GM12873 (cell line): ENCODE data around the gene KMT2A.

Experiments used
- TF ChIP-seq, protein P1 (sequence below): IDR thresholded peaks from 2 replicates; pipeline ENCODE4 v1.5.1; 2012; ENCODE audit warnings: low read depth, mild to moderate bottlenecking, moderate library complexity, low read length, control low read depth; ENCODE audit not compliant: insufficient read depth; ENCODE audit errors: missing control alignments

KMT2A gene

GRCh38 chr11:118544647-118545010, 108.3 kb downstream of the KMT2A start:
- TF ChIP-seq, protein P1, sequence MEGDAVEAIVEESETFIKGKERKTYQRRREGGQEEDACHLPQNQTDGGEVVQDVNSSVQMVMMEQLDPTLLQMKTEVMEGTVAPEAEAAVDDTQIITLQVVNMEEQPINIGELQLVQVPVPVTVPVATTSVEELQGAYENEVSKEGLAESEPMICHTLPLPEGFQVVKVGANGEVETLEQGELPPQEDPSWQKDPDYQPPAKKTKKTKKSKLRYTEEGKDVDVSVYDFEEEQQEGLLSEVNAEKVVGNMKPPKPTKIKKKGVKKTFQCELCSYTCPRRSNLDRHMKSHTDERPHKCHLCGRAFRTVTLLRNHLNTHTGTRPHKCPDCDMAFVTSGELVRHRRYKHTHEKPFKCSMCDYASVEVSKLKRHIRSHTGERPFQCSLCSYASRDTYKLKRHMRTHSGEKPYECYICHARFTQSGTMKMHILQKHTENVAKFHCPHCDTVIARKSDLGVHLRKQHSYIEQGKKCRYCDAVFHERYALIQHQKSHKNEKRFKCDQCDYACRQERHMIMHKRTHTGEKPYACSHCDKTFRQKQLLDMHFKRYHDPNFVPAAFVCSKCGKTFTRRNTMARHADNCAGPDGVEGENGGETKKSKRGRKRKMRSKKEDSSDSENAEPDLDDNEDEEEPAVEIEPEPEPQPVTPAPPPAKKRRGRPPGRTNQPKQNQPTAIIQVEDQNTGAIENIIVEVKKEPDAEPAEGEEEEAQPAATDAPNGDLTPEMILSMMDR, result no peak

DNA sequence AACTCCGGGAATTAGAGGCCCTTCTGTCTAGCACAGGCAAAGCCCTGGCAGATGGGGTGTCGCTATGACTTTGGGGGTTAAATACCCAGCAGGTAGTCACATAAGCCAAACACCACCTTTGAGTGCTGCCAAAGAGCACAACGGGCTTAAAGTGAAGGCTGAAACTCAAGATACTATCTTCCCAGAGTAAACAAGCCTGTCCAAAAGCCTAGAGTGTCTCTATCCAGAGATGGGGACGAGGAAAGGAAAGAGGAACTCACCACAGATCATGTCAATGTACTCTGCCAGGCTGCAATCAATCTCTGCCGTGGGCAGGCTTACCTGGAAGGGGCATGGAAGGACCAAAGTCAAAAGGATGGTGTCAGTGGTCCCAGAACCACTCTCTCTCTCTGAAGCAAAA, 109.2 kb downstream of the KMT2A start:
- TF ChIP-seq, protein P1, result no peak

DNA sequence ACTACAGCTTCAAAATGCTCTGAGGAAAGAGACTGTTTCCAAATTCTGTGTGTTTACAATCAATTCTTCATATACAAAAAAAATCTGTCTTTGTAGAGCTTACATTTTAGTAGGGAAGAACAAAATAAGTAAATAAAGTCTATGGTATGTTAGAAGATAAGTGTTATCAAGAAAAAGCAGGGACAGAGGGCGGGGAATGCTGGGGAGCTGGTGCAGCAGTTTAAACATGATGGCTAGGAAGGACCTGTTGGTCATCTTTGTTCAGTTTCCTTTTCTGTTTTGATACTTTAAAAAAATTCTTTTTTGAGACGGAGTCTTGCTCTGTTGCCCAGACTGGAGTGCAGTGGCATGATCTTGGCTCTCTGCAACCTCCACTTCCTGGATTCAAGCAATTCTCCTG, 110.8 kb downstream of the KMT2A start:
- TF ChIP-seq, protein P1, result no peak

- TF ChIP-seq, protein P1, result no peak
Measured at GRCh38 chr11:118552341-118552740, 116.0 kb downstream of the KMT2A start.

DNA sequence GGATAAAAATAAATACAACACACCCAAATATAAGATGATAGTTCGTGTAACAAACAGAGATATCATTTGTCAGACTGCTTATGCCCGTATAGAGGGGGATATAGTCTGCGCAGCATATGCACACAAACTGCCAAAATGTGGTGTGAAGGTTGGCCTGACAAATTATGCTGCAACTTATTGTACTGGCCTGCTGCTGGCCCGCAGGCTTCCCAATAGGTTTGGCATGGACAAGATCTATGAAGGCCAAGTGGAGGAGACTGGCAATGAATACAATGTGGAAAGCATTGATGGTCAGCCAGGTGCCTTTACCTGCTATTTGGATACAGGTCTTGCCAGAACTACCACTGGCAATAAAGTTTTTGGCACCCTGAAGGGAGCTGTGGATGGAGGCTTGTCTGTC, 124.5 kb downstream of the KMT2A start:
- TF ChIP-seq, protein P1, result no peak

- TF ChIP-seq, protein P1, result no peak
Measured at GRCh38 chr11:118565051-118565450, 128.8 kb downstream of the KMT2A start.

DNA sequence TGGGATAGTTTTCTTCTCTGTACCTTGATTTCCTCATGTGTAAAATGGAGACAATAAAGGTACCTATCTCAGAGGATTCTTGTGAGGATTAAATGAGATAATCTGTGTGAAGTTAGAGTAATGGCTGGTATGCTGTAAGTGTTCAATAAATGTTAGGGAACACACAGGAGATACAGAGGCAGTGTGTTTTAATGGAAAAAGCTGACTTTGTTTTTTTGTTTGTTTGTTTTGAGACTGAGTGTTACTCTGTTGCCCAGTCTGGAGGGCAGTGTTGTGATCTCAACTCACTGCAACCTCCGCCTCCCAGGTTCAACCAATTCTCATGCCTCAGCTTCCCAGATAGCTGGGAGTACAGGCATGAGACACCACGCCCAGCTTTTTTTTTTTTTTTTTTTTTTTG, 133.4 kb downstream of the KMT2A start:
- TF ChIP-seq, protein P1, result no peak
